HepG2 (cell line): Measurements from ENCODE around the gene EXO1. TPM values are rescaled to one million over a fixed set of nuclear protein-coding genes. Genes with fewer than 3 reads are reported as not detected.

Source experiments
- ATAC-seq: fragments of 200-7000 bp; cut with Tn5 transposase; 3 replicates; pipeline ENCODE4 v1.9.1; 2020; ENCODE audit warnings: mild to moderate bottlenecking, moderate library complexity
- BruUV-seq: library from RNA; stranded (reverse); fragments of 400-500 nt; replicated peaks from 2 replicates; lab custom pipeline; 2021; lab: Mats Ljungman, UMichigan
- CTCF ChIA-PET: fragments of 300-600 bp; formaldehyde crosslinking; extraction: SDS; loops from one replicate; lab custom pipeline; 2021; ENCODE audit warnings: low total read pairs, inconsistent platforms, low intra/inter-chr PET ratio; lab: Yijun Ruan, JAX
- POLR2A ChIA-PET: fragments of 350-600 bp; sonication (Branson Sonifier 250); formaldehyde crosslinking; loops from one replicate; lab custom pipeline; 2020; ENCODE audit warnings: antibody characterized with exemption, inconsistent platforms; lab: Yijun Ruan, JAX
- DNase-seq: peaks from one replicate; pipeline ENCODE4 v3.0.0-alpha.2; 2015; ENCODE audit warnings: low spot score
- FAIRE-seq: peaks from 3 replicates; lab custom pipeline; 2011; peaks lifted over from hg19 to GRCh38; lab: Jason Lieb, UNC
- H2AFZ ChIP-seq: one replicate; pipeline ENCODE4 v1.6.1; 2011; ENCODE audit warnings: low read length, inconsistent platforms
- H3K27ac ChIP-seq: fragments of 300-600 bp; 3 replicates; pipeline ENCODE4 v1.8.0; 2011; ENCODE audit warnings: mixed run types, mild to moderate bottlenecking, mixed read lengths, low read length, inconsistent platforms; ENCODE audit not compliant: insufficient read depth; ENCODE audit errors: extremely low read length
- H3K27me3 ChIP-seq, 2 experiments: fragments of 200-600 bp in 1 of 2; 2 replicates in 1 of 2; 3 replicates in 1 of 2; pipeline versions ENCODE4 v1.6.0 to v1.8.0; 2011; ENCODE audit warnings: low read length in 2 of 2, mild to moderate bottlenecking in 2 of 2, moderate library complexity in 2 of 2, inconsistent platforms in 1 of 2; ENCODE audit not compliant: insufficient read depth in 2 of 2, control insufficient read depth in 1 of 2
- H3K36me3 ChIP-seq, 2 experiments: fragments of 200-600 bp in 1 of 2; replicated peaks in 1 of 2; 2 replicates in 1 of 2; 3 replicates in 1 of 2; pipeline versions ENCODE4 v1.5.1 to v1.8.0; 2011; ENCODE audit warnings: low read length in 2 of 2, inconsistent platforms in 1 of 2; ENCODE audit not compliant: insufficient read depth in 2 of 2, control insufficient read depth in 1 of 2
- H3K4me1 ChIP-seq: 2 replicates; pipeline ENCODE4 v1.5.1; 2012; ENCODE audit warnings: low read length, inconsistent platforms; ENCODE audit not compliant: insufficient read depth
- H3K4me2 ChIP-seq: 2 replicates; pipeline ENCODE4 v1.6.0; 2011; ENCODE audit warnings: low read depth, low read length, inconsistent platforms
- H3K4me3 ChIP-seq, 3 experiments: fragments of 200-600 bp in 1 of 3; sonication (generic), shearing (Covaris generic) in 1 of 3; replicated peaks in 1 of 3; 2 replicates each; pipeline ENCODE4 v1.5.1; 2011 to 2016; ENCODE audit warnings: low read length in 3 of 3, inconsistent platforms in 2 of 3, low read depth in 2 of 3, mild to moderate bottlenecking in 2 of 3, control low read depth in 1 of 3, mixed read lengths in 1 of 3; ENCODE audit not compliant: insufficient read depth in 1 of 3
- H3K79me2 ChIP-seq: one replicate; pipeline ENCODE4 v1.6.1; 2011; ENCODE audit warnings: low read length, inconsistent platforms; ENCODE audit not compliant: insufficient read depth
- H3K9ac ChIP-seq: 2 replicates; pipeline ENCODE4 v1.6.0; 2011; ENCODE audit warnings: mild to moderate bottlenecking, low read depth, low read length, inconsistent platforms; ENCODE audit not compliant: insufficient read depth
- H3K9me3 ChIP-seq: 2 replicates; pipeline ENCODE4 v1.5.1; 2012; ENCODE audit warnings: mild to moderate bottlenecking, low read length
- H4K20me1 ChIP-seq: 2 replicates; pipeline ENCODE4 v1.6.0; 2011; ENCODE audit warnings: inconsistent platforms, mild to moderate bottlenecking, low read length, moderate library complexity; ENCODE audit not compliant: insufficient read depth
- FOXA1 ChIP-seq, 2 experiments: fragments of 450-650 bp in 1 of 2; sonication (generic) in 1 of 2; formaldehyde crosslinking in 1 of 2; IDR thresholded peaks; 2 replicates each; pipeline versions ENCODE4 v1.4.0 to v1.6.1; 2016 to 2020; ENCODE audit warnings: missing genetic modification reagents in 1 of 2
- FOXA3 ChIP-seq: IDR thresholded peaks from 2 replicates; pipeline ENCODE4 v1.6.1; 2016; ENCODE audit warnings: missing genetic modification reagents, missing compliant biosample characterization
- FOXP1 ChIP-seq, 2 experiments: fragments of 450-650 bp in 1 of 2; IDR thresholded peaks; 2 replicates each; pipeline ENCODE4 v1.6.1; 2017 to 2018; ENCODE audit warnings: antibody characterized with exemption in 1 of 2
- GATAD2A ChIP-seq: IDR thresholded peaks from 2 replicates; pipeline ENCODE4 v1.6.1; 2016
- MAFG ChIP-seq: sonication (generic); formaldehyde crosslinking; IDR thresholded peaks from 2 replicates; pipeline ENCODE4 v1.5.1; 2020; ENCODE audit warnings: mild to moderate bottlenecking, missing genetic modification reagents
- ONECUT2 ChIP-seq: sonication (generic); formaldehyde crosslinking; IDR thresholded peaks from 2 replicates; pipeline ENCODE4 v1.4.0; 2020; ENCODE audit warnings: missing genetic modification reagents
- RAD21 ChIP-seq: fragments of 450-650 bp; formaldehyde crosslinking; IDR thresholded peaks from 2 replicates; pipeline ENCODE4 v1.5.0; 2020; ENCODE audit warnings: mild to moderate bottlenecking
- TAF1 ChIP-seq: sonication (generic); formaldehyde crosslinking; IDR thresholded peaks from 2 replicates; pipeline ENCODE4 v1.4.0; 2020; ENCODE audit warnings: missing genetic modification reagents
- ZFP62 ChIP-seq: sonication (generic); formaldehyde crosslinking; IDR thresholded peaks from 2 replicates; pipeline ENCODE4 v1.4.0; 2020; ENCODE audit warnings: missing genetic modification reagents
- ZNF121 ChIP-seq: sonication (generic); formaldehyde crosslinking; IDR thresholded peaks from 2 replicates; pipeline ENCODE4 v1.5.0; 2020; ENCODE audit warnings: mild to moderate bottlenecking, missing genetic modification reagents
- ZNF333 ChIP-seq: sonication (generic); formaldehyde crosslinking; IDR thresholded peaks from 2 replicates; pipeline ENCODE4 v1.4.0; 2020; ENCODE audit warnings: mild to moderate bottlenecking, missing genetic modification reagents, borderline replicate concordance
- ZNF772 ChIP-seq: sonication (generic); formaldehyde crosslinking; IDR thresholded peaks from 2 replicates; pipeline ENCODE4 v1.5.0; 2020; ENCODE audit warnings: mild to moderate bottlenecking, missing genetic modification reagents
- WGBS: methylation state at CpG from one replicate; pipeline ENCODE4 v1.1.6; 2017; ENCODE audit warnings: low lambda C conversion rate; 5-methylcytosine and 5-hydroxymethylcytosine counted together
- in situ Hi-C: cut with HindIII; loops from 2 replicates; pipeline ENCODE4 v1.10.0; 2017; ENCODE audit warnings: low pct_unique_long_range_greater_than_20kb; ENCODE audit not compliant: extremely low pct_ligation_motif_present
- intact Hi-C: fragments of 100-400 bp; cut with micrococcal nuclease; formaldehyde crosslinking; loops from one replicate; pipeline ENCODE4 v1.10.0; 2022; ENCODE audit not compliant: unreplicated experiment
- polyA plus RNA-seq, 8 experiments: library from polyadenylated mRNA; depleted of rRNA in 3 of 8; stranded (reverse) in 7 of 8; unstranded in 1 of 8; fragments of >200 nt; fragmentation: Illumina TruSeq in 4 of 8; extraction: Trizol in 4 of 8; gene quantifications; 2 replicates each; pipeline versions ENCODE4 v1.2.1 to v1.2.3, GENCODE V29; 2011 to 2016; ENCODE audit warnings: low read depth in 4 of 8, missing spikeins in 1 of 8, mixed read lengths in 1 of 8; ENCODE audit not compliant: insufficient read depth in 1 of 8
- total RNA-seq, 5 experiments: library from RNA; depleted of rRNA; stranded (reverse); fragments of >200 nt; fragmentation: Illumina TruSeq; extraction: Trizol; gene quantifications; 2 replicates each; pipeline ENCODE4 v1.2.3, GENCODE V29; 2016; ENCODE audit warnings: low read depth in 1 of 5
- TF ChIP-seq, protein P1 (sequence below): sonication (generic); formaldehyde crosslinking; IDR thresholded peaks from 2 replicates; pipeline ENCODE4 v1.5.0; 2020; ENCODE audit warnings: mild to moderate bottlenecking, missing genetic modification reagents, moderate library complexity
- TF ChIP-seq, protein P2 (sequence below): sonication (generic); formaldehyde crosslinking; IDR thresholded peaks from 2 replicates; pipeline ENCODE4 v1.4.0; 2020; ENCODE audit warnings: low read depth, missing genetic modification reagents
- TF ChIP-seq, protein P3 (sequence below): IDR thresholded peaks from 2 replicates; pipeline ENCODE4 v1.4.0; 2020; ENCODE audit warnings: mild to moderate bottlenecking, missing genetic modification reagents
- TF ChIP-seq, protein P4 (sequence below): sonication (generic); IDR thresholded peaks from 2 replicates; pipeline ENCODE4 v1.6.1; 2016; ENCODE audit warnings: low read depth, borderline replicate concordance

Gene EXO1
- total and polyA plus RNA-seq, 2 of the 13 experiments (the other 11 are each of a cell fraction or from before 2014, with no cell fraction given) = 3.2 to 26.1 TPM

DNA sequence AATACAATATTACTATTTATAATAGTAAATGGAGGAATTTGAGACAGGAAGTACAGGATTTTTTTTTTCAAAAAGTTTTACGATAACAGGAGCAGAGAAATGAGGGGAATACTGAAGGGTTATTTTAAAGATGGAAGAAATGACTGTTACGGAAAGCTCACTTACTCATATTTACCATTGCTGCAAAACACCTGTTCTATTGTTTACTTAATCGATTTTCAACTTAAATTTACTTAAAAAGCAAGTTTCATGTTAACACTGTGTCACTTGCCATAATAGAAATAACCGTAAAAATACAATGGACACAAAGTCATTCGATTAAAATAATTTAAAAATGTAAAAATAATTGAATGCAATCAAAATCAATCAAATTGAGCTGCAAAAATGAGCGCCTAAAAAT, 3.4 kb upstream of the EXO1 start:
- CTCF ChIA-PET = no interaction called here
- WGBS = 10% methylated on average over 6 of the region's 6 CpGs
- intact Hi-C loops (no loop called here), in situ Hi-C loops (no loop called here)
- H3K4me1 ChIP-seq = peaks cover 32% of the 10 kb centered on the region
- BruUV-seq = no TSS peak
- H3K27me3 ChIP-seq = no peaks in the 10 kb centered on the region; a peak in 1 of 5 replicates
- FAIRE-seq = no peak
- H3K4me2 ChIP-seq = no peak overlapping the region
- H2AFZ ChIP-seq = no peak overlapping the region
- ATAC-seq = no peak
- no peaks in the 10 kb centered on the region for H3K9me3 ChIP-seq
- peaks cover 2% of the 10 kb centered on the region for H3K79me2 ChIP-seq
- DNase-seq = no peak
- POLR2A ChIA-PET = no interaction called here
- H3K36me3 ChIP-seq = no peaks in the 10 kb centered on the region
- H3K9ac ChIP-seq = no peak overlapping the region
- H3K4me3 ChIP-seq = no peak overlapping the region
- no peaks in the 10 kb centered on the region for H4K20me1 ChIP-seq
- H3K27ac ChIP-seq = no peak overlapping the region
- TF ChIP-seq FOXA3 (CRISPR knock-in tag) = peak; percentile 93
- no peak for TF ChIP-seq ZNF772 (CRISPR knock-in tag)
- 0 out of 2 replicates have a peak, but pooled peaks have one; percentile 27 for TF ChIP-seq GATAD2A (CRISPR knock-in tag)
- no peak for TF ChIP-seq TAF1 (CRISPR knock-in tag)
- TF ChIP-seq, protein P1, sequence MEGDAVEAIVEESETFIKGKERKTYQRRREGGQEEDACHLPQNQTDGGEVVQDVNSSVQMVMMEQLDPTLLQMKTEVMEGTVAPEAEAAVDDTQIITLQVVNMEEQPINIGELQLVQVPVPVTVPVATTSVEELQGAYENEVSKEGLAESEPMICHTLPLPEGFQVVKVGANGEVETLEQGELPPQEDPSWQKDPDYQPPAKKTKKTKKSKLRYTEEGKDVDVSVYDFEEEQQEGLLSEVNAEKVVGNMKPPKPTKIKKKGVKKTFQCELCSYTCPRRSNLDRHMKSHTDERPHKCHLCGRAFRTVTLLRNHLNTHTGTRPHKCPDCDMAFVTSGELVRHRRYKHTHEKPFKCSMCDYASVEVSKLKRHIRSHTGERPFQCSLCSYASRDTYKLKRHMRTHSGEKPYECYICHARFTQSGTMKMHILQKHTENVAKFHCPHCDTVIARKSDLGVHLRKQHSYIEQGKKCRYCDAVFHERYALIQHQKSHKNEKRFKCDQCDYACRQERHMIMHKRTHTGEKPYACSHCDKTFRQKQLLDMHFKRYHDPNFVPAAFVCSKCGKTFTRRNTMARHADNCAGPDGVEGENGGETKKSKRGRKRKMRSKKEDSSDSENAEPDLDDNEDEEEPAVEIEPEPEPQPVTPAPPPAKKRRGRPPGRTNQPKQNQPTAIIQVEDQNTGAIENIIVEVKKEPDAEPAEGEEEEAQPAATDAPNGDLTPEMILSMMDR (CRISPR knock-in tag) = no peak
- TF ChIP-seq, protein P2, sequence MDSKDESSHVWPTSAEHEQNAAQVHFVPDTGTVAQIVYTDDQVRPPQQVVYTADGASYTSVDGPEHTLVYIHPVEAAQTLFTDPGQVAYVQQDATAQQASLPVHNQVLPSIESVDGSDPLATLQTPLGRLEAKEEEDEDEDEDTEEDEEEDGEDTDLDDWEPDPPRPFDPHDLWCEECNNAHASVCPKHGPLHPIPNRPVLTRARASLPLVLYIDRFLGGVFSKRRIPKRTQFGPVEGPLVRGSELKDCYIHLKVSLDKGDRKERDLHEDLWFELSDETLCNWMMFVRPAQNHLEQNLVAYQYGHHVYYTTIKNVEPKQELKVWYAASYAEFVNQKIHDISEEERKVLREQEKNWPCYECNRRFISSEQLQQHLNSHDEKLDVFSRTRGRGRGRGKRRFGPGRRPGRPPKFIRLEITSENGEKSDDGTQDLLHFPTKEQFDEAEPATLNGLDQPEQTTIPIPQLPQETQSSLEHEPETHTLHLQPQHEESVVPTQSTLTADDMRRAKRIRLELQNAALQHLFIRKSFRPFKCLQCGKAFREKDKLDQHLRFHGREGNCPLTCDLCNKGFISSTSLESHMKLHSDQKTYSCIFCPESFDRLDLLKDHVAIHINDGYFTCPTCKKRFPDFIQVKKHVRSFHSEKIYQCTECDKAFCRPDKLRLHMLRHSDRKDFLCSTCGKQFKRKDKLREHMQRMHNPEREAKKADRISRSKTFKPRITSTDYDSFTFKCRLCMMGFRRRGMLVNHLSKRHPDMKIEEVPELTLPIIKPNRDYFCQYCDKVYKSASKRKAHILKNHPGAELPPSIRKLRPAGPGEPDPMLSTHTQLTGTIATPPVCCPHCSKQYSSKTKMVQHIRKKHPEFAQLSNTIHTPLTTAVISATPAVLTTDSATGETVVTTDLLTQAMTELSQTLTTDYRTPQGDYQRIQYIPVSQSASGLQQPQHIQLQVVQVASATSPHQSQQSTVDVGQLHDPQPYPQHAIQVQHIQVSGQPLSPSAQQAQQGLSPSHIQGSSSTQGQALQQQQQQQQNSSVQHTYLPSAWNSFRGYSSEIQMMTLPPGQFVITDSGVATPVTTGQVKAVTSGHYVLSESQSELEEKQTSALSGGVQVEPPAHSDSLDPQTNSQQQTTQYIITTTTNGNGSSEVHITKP (CRISPR knock-in tag) = no peak
- TF ChIP-seq ZNF121 = no peak
- no peak for TF ChIP-seq FOXP1 (IDR thresholded peaks at IDR 0.05)
- peak; percentile 25; the same call in 1 of the 2 replicates for TF ChIP-seq FOXP1 (CRISPR knock-in tag; IDR thresholded peaks at IDR 0.05)
- TF ChIP-seq ZFP62 (CRISPR knock-in tag) = no peak
- TF ChIP-seq, protein P3, sequence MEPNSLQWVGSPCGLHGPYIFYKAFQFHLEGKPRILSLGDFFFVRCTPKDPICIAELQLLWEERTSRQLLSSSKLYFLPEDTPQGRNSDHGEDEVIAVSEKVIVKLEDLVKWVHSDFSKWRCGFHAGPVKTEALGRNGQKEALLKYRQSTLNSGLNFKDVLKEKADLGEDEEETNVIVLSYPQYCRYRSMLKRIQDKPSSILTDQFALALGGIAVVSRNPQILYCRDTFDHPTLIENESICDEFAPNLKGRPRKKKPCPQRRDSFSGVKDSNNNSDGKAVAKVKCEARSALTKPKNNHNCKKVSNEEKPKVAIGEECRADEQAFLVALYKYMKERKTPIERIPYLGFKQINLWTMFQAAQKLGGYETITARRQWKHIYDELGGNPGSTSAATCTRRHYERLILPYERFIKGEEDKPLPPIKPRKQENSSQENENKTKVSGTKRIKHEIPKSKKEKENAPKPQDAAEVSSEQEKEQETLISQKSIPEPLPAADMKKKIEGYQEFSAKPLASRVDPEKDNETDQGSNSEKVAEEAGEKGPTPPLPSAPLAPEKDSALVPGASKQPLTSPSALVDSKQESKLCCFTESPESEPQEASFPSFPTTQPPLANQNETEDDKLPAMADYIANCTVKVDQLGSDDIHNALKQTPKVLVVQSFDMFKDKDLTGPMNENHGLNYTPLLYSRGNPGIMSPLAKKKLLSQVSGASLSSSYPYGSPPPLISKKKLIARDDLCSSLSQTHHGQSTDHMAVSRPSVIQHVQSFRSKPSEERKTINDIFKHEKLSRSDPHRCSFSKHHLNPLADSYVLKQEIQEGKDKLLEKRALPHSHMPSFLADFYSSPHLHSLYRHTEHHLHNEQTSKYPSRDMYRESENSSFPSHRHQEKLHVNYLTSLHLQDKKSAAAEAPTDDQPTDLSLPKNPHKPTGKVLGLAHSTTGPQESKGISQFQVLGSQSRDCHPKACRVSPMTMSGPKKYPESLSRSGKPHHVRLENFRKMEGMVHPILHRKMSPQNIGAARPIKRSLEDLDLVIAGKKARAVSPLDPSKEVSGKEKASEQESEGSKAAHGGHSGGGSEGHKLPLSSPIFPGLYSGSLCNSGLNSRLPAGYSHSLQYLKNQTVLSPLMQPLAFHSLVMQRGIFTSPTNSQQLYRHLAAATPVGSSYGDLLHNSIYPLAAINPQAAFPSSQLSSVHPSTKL (CRISPR knock-in tag) = peak; percentile 56; the same call in 1 of the 2 replicates
- peak; percentile 82 for TF ChIP-seq ONECUT2 (CRISPR knock-in tag)
- no peak for TF ChIP-seq ZNF333 (CRISPR knock-in tag)
- TF ChIP-seq, protein P4, sequence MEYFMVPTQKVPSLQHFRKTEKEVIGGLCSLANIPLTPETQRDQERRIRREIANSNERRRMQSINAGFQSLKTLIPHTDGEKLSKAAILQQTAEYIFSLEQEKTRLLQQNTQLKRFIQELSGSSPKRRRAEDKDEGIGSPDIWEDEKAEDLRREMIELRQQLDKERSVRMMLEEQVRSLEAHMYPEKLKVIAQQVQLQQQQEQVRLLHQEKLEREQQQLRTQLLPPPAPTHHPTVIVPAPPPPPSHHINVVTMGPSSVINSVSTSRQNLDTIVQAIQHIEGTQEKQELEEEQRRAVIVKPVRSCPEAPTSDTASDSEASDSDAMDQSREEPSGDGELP = peak; percentile 89
- TF ChIP-seq RAD21 (CRISPR knock-in tag) = no peak
- peak; percentile 85 for TF ChIP-seq FOXA1 (IDR thresholded peaks at IDR 0.05)
- 0 out of 2 replicates have a peak, but pooled peaks have one; percentile 35 for TF ChIP-seq FOXA1 (CRISPR knock-in tag; IDR thresholded peaks at IDR 0.05)
- no peak for TF ChIP-seq MAFG
